Hematopoietic multipotent progenitor cell (in vitro differentiated cells): ENCODE results near the gene PAOX. TPM values are rescaled to one million over a fixed set of nuclear protein-coding genes. Genes with fewer than 3 reads are reported as not detected.
"Not testable (repeated sequence)": the region's sequence is repeated elsewhere in the genome, so short reads cannot be mapped to it uniquely, and the experiment has no call there.

Source experiments
- DNase-seq, 3 donors: peaks; one replicate each; pipeline ENCODE4 v3.0.0-alpha.2; 2011 to 2015; ENCODE audit warnings: low read depth in 2 of 3, low spot score in 2 of 3
- total RNA-seq: library from RNA; depleted of rRNA; stranded (reverse); fragments of >200 nt; gene quantifications from one replicate; pipeline ENCODE4 v1.2.3, GENCODE V29; 2012

PAOX gene
- total RNA-seq, 1 donor, result 16.7 TPM

- no peak for DNase-seq
Measured at GRCh38 chr10:133400624-133401424, 21.8 kb downstream of the PAOX start.

- DNase-seq, result no peak
Measured at GRCh38 chr10:133401500-133401899, 22.4 kb downstream of the PAOX start.

- no peak for DNase-seq
Measured at GRCh38 chr10:133401981-133402725, 23.1 kb downstream of the PAOX start.

GRCh38 chr10:133403359-133403758, 24.3 kb downstream of the PAOX start:
- DNase-seq, result no peak

- no peak for DNase-seq
Measured at GRCh38 chr10:133403784-133404183, 24.7 kb downstream of the PAOX start.

GRCh38 chr10:133405272-133405671, 26.2 kb downstream of the PAOX start:
- no peak for DNase-seq

- no peak for DNase-seq
Measured at GRCh38 chr10:133405844-133406527, 26.9 kb downstream of the PAOX start.

- DNase-seq, result no peak
Measured at GRCh38 chr10:133411523-133412380, 32.7 kb downstream of the PAOX start.

- no peak for DNase-seq
Measured at GRCh38 chr10:133412381-133412711, 33.3 kb downstream of the PAOX start.

- not testable (repeated sequence) for DNase-seq
Measured at GRCh38 chr10:133414401-133414800, 35.3 kb downstream of the PAOX start.

- DNase-seq, result no peak
Measured at GRCh38 chr10:133415752-133416151, 36.7 kb downstream of the PAOX start.

GRCh38 chr10:133418289-133418993, 39.4 kb downstream of the PAOX start:
- DNase-seq, result no peak

- DNase-seq, result no peak
Measured at GRCh38 chr10:133419211-133419950, 40.3 kb downstream of the PAOX start.

GRCh38 chr10:133420028-133420427, 41.0 kb downstream of the PAOX start:
- DNase-seq, result no peak

GRCh38 chr10:133420579-133420978, 41.5 kb downstream of the PAOX start:
- no peak for DNase-seq

GRCh38 chr10:133421336-133422222, 42.5 kb downstream of the PAOX start:
- no peak for DNase-seq

GRCh38 chr10:133422223-133422806, 43.3 kb downstream of the PAOX start:
- DNase-seq, result no peak
